Measurements from ENCODE around the gene SYT2.

Gene SYT2

GRCh38 chr1:202592146-202592545, 118.1 kb downstream of the SYT2 start:
- Histone ChIP-seq H3K36me3 (ENCODE audit: control insufficient read depth, low read length) (no peaks in the 10 kb centered on the region), H3K9me2 (replicated peaks; ENCODE audit: control insufficient read depth, low read length) (no peaks in the 10 kb centered on the region), H3K27me3 (ENCODE audit: control insufficient read depth, low read length) (peaks cover 9% of the 10 kb centered on the region), H3F3A (ENCODE audit: control insufficient read depth, insufficient read depth) (no peaks in the 10 kb centered on the region), H3K4me3 (ENCODE audit: low read length) (no peak overlapping the region), H3K4me2 (ENCODE audit: low read length) (no peak overlapping the region), H3K9me3 (ENCODE audit: control insufficient read depth, insufficient read depth, low read length) (no peaks in the 10 kb centered on the region), H4K20me1 (ENCODE audit: control insufficient read depth, insufficient read depth, low read depth, low read length) (no peaks in the 10 kb centered on the region), H3K4me1 (ENCODE audit: control insufficient read depth, low read length) (peaks cover 16% of the 10 kb centered on the region), H3K79me2 (ENCODE audit: control insufficient read depth, low read length) (no peaks in the 10 kb centered on the region), H3K27ac (ENCODE audit: low read depth, low read length) (no peak overlapping the region)
- TF ChIP-seq EZH2phosphoT487 (IDR thresholded peaks at IDR 0.05; ENCODE audit: borderline replicate concordance, low read length) (no peak), CTCF (IDR thresholded peaks at IDR 0.05; ENCODE audit: low read depth, low read length, poor library complexity, severe bottlenecking) (no peak)

GRCh38 chr1:202591515-202591914, 118.7 kb downstream of the SYT2 start:
- Histone ChIP-seq H4K20me1 (ENCODE audit: control insufficient read depth, insufficient read depth, low read depth, low read length) (no peaks in the 10 kb centered on the region), H3K4me3 (ENCODE audit: low read length) (no peak overlapping the region), H3K9me2 (replicated peaks; ENCODE audit: control insufficient read depth, low read length) (no peaks in the 10 kb centered on the region), H3K36me3 (ENCODE audit: control insufficient read depth, low read length) (no peaks in the 10 kb centered on the region), H3K4me2 (ENCODE audit: low read length) (no peak overlapping the region), H3K27ac (ENCODE audit: low read depth, low read length) (no peak overlapping the region), H3K27me3 (ENCODE audit: control insufficient read depth, low read length) (peaks cover 9% of the 10 kb centered on the region), H3K79me2 (ENCODE audit: control insufficient read depth, low read length) (no peaks in the 10 kb centered on the region), H3K4me1 (ENCODE audit: control insufficient read depth, low read length) (peaks cover 13% of the 10 kb centered on the region), H3F3A (ENCODE audit: control insufficient read depth, insufficient read depth) (no peaks in the 10 kb centered on the region), H3K9me3 (ENCODE audit: control insufficient read depth, insufficient read depth, low read length) (no peaks in the 10 kb centered on the region)
- TF ChIP-seq EZH2phosphoT487 (IDR thresholded peaks at IDR 0.05; ENCODE audit: borderline replicate concordance, low read length) (no peak), CTCF (IDR thresholded peaks at IDR 0.05; ENCODE audit: low read depth, low read length, poor library complexity, severe bottlenecking) (no peak)

GRCh38 chr1:202590975-202591411, 119.3 kb downstream of the SYT2 start:
- Histone ChIP-seq H3K27ac (ENCODE audit: low read depth, low read length) (no peak overlapping the region), H3K27me3 (ENCODE audit: control insufficient read depth, low read length) (peaks cover 9% of the 10 kb centered on the region)

More at GRCh38 chr1:202590975-202591411, 119.3 kb downstream of the SYT2 start:
- no peaks in the 10 kb centered on the region; the same call in 1 of the 2 replicates for H4K20me1 ChIP-seq (ENCODE audit: control insufficient read depth, insufficient read depth, low read depth, low read length)
- H3K4me1 ChIP-seq (ENCODE audit: control insufficient read depth, low read length) = peaks cover 19% of the 10 kb centered on the region
- H3K9me2 ChIP-seq (replicated peaks; ENCODE audit: control insufficient read depth, low read length) = no peaks in the 10 kb centered on the region
- no peak overlapping the region for H3K4me2 ChIP-seq (ENCODE audit: low read length)
- H3K4me3 ChIP-seq (ENCODE audit: low read length) = no peak overlapping the region
- no peaks in the 10 kb centered on the region for H3K36me3 ChIP-seq (ENCODE audit: control insufficient read depth, low read length)
- no peaks in the 10 kb centered on the region for H3K79me2 ChIP-seq (ENCODE audit: control insufficient read depth, low read length)
- no peaks in the 10 kb centered on the region for H3K9me3 ChIP-seq (ENCODE audit: control insufficient read depth, insufficient read depth, low read length)
- TF ChIP-seq EZH2phosphoT487 (IDR thresholded peaks at IDR 0.05; ENCODE audit: borderline replicate concordance, low read length) (no peak), CTCF (IDR thresholded peaks at IDR 0.05; ENCODE audit: low read depth, low read length, poor library complexity, severe bottlenecking) (no peak)
- H3F3A ChIP-seq (ENCODE audit: control insufficient read depth, insufficient read depth) = no peaks in the 10 kb centered on the region

Measured in DOHH2 (cell line).